ENCODE data around the gene CNPY4.

CNPY4 gene

GRCh38 chr7:100155553-100156317 is 36.3 kb downstream of the CNPY4 start:
- ChIA-PET CTCF (no interaction called here), POLR2A (interaction anchor here (0.9 kb wide), 1 partner anchor 22 kb away, joined by 4 read pairs; the partner anchor contains the start of gene GPC2)
- TF ChIP-seq NFRKB (IDR thresholded peaks at IDR 0.05) (no peak), ZNF384 (IDR thresholded peaks at IDR 0.05) (no peak), FOXK2 (IDR thresholded peaks at IDR 0.05) (no peak), HDGF (IDR thresholded peaks at IDR 0.05; ENCODE audit: borderline replicate concordance) (no peak), FOXM1 (IDR thresholded peaks at IDR 0.05; ENCODE audit: borderline replicate concordance) (no peak), L3MBTL2 (conservative IDR thresholded peaks at IDR 0.05) (no peak), BHLHE40 (IDR thresholded peaks at IDR 0.05; ENCODE audit: borderline replicate concordance) (no peak), ELF4 (IDR thresholded peaks at IDR 0.05) (no peak)
- DNase-seq (ENCODE audit: extremely low spot score) = no peak

- ChIA-PET CTCF (no interaction called here), POLR2A (interaction anchor here (0.7 to 2.1 kb wide), 3 partner anchors 8 to 682 kb away, joined by 3 to 20 read pairs (median 4); partner anchors contain the start of genes GPC2 and LAMTOR4)
- no peak for DNase-seq (ENCODE audit: extremely low spot score)
- TF ChIP-seq HDGF (IDR thresholded peaks at IDR 0.05; ENCODE audit: borderline replicate concordance) = no peak
- no peak for TF ChIP-seq TARDBP (IDR thresholded peaks at IDR 0.05)
- TF ChIP-seq NFRKB (IDR thresholded peaks at IDR 0.05) = no peak
- TF ChIP-seq SUZ12 (IDR thresholded peaks at IDR 0.05) = no peak
- no peak for TF ChIP-seq PKNOX1 (IDR thresholded peaks at IDR 0.05)
- no peak for TF ChIP-seq ZNF384 (IDR thresholded peaks at IDR 0.05)
Observed at GRCh38 chr7:100156331-100157068, 37.1 kb downstream of the CNPY4 start.

- CTCF ChIA-PET = no interaction called here
Observed at GRCh38 chr7:100157069-100157333, 37.6 kb downstream of the CNPY4 start.

GRCh38 chr7:100157334-100158228 is 38.1 kb downstream of the CNPY4 start:
- ChIA-PET CTCF (no interaction called here), POLR2A (interaction anchor here (0.9 to 2.1 kb wide), 3 partner anchors 9 to 19 kb away, joined by 3 to 20 read pairs (median 4); partner anchors contain the start of genes GPC2 and LAMTOR4)
- DNase-seq (ENCODE audit: extremely low spot score) = peak; percentile 50
- no peak for TF ChIP-seq ARNT (IDR thresholded peaks at IDR 0.05)
- 0 out of 2 replicates have a peak, but pooled peaks have one; percentile 21 for TF ChIP-seq HDGF (IDR thresholded peaks at IDR 0.05; ENCODE audit: borderline replicate concordance)
- no peak for TF ChIP-seq ELF4 (IDR thresholded peaks at IDR 0.05)
- TF ChIP-seq LEF1 (IDR thresholded peaks at IDR 0.05; ENCODE audit: borderline replicate concordance) = no peak
- TF ChIP-seq FOXM1 (IDR thresholded peaks at IDR 0.05; ENCODE audit: borderline replicate concordance) = peak; percentile 25; the same call in 1 of the 2 replicates
- no peak for TF ChIP-seq FOXK2 (IDR thresholded peaks at IDR 0.05)

More at GRCh38 chr7:100157069-100157333, 37.6 kb downstream of the CNPY4 start:
- POLR2A ChIA-PET = interaction anchor here (0.9 to 2.1 kb wide), 4 partner anchors 9 to 20 kb away, joined by 3 to 20 read pairs (median 4); partner anchors contain the start of genes GPC2 and LAMTOR4
- DNase-seq (ENCODE audit: extremely low spot score) = no peak
- TF ChIP-seq NFRKB (IDR thresholded peaks at IDR 0.05) = no peak
- TF ChIP-seq LEF1 (IDR thresholded peaks at IDR 0.05; ENCODE audit: borderline replicate concordance) = no peak
- no peak for TF ChIP-seq CTBP1 (IDR thresholded peaks at IDR 0.05; ENCODE audit: borderline replicate concordance)
- no peak for TF ChIP-seq FOXA1 (IDR thresholded peaks at IDR 0.05)
- no peak for TF ChIP-seq SUZ12 (IDR thresholded peaks at IDR 0.05)
- TF ChIP-seq HDGF (IDR thresholded peaks at IDR 0.05; ENCODE audit: borderline replicate concordance) = no peak
- no peak for TF ChIP-seq PKNOX1 (IDR thresholded peaks at IDR 0.05)
- no peak for TF ChIP-seq ELF4 (IDR thresholded peaks at IDR 0.05)
- TF ChIP-seq TARDBP (IDR thresholded peaks at IDR 0.05) = no peak
- no peak for TF ChIP-seq SP1 (IDR thresholded peaks at IDR 0.05)
- TF ChIP-seq FOXM1 (IDR thresholded peaks at IDR 0.05; ENCODE audit: borderline replicate concordance) = no peak
- no peak for TF ChIP-seq ARNT (IDR thresholded peaks at IDR 0.05)
- no peak for TF ChIP-seq ZNF384 (IDR thresholded peaks at IDR 0.05)

GRCh38 chr7:100158229-100159098 is 39.0 kb downstream of the CNPY4 start, which contains the start of gene TRAPPC14:
TRAPPC14 (minus strand) TSS chr7:100158723; CDS start chr7:100158499, 224 bp downstream.
- TF ChIP-seq L3MBTL2 (conservative IDR thresholded peaks at IDR 0.05) (no peak), SP1 (IDR thresholded peaks at IDR 0.05) (no peak), ELF4 (IDR thresholded peaks at IDR 0.05) (0 out of 2 replicates have a peak, but pooled peaks have one; percentile 37)
- CTCF ChIA-PET = no interaction called here
- peak; percentile 92 for DNase-seq (ENCODE audit: extremely low spot score)
- POLR2A ChIA-PET = interaction anchor here (0.9 to 2.1 kb wide), 2 partner anchors 10 kb away, joined by 4 to 20 read pairs; partner anchors contain the start of gene LAMTOR4

Measured in HEK293T (cell line).